DND-41 (cell line): ENCODE results near the gene SLC9A4.

ENCODE experiments used
- ATAC-seq: fragments of 200-7000 bp; cut with Tn5 transposase; 3 replicates; pipeline ENCODE4 v1.9.1; 2021; ENCODE audit warnings: low read depth; ENCODE audit not compliant: insufficient read depth
- DNase-seq: peaks from one replicate; pipeline ENCODE4 v3.0.0-alpha.2; 2020
- H2AFZ ChIP-seq: 2 replicates; pipeline ENCODE4 v1.6.0; 2012; ENCODE audit warnings: low read depth, low read length
- H3K27ac ChIP-seq: 2 replicates; pipeline ENCODE4 v1.5.1; 2012; ENCODE audit warnings: low read length, inconsistent platforms
- H3K27me3 ChIP-seq: fragments of 200-600 bp; sonication (generic); 2 replicates; pipeline ENCODE4 v1.6.0; 2012; ENCODE audit warnings: low read length, mild to moderate bottlenecking, inconsistent platforms; ENCODE audit not compliant: insufficient read depth, poor library complexity
- H3K36me3 ChIP-seq: 2 replicates; pipeline ENCODE4 v1.5.1; 2012; ENCODE audit warnings: low read length, inconsistent platforms; ENCODE audit not compliant: insufficient read depth
- H3K4me1 ChIP-seq: 2 replicates; pipeline ENCODE4 v1.5.1; 2012; ENCODE audit warnings: mild to moderate bottlenecking, low read length; ENCODE audit not compliant: insufficient read depth
- H3K4me2 ChIP-seq: 2 replicates; pipeline ENCODE4 v1.6.0; 2012; ENCODE audit warnings: mild to moderate bottlenecking, moderate library complexity, low read length, inconsistent platforms; ENCODE audit not compliant: insufficient read depth
- H3K4me3 ChIP-seq, 2 experiments: fragments of 200-600 bp in 1 of 2; shearing (Covaris generic) in 1 of 2; 2 replicates each; pipeline ENCODE4 v1.5.1; 2012 to 2016; ENCODE audit warnings: inconsistent platforms in 2 of 2, low read length in 2 of 2, mild to moderate bottlenecking in 2 of 2, low read depth in 1 of 2, moderate library complexity in 1 of 2
- H3K79me2 ChIP-seq: 2 replicates; pipeline ENCODE4 v1.6.0; 2012; ENCODE audit warnings: low read length, inconsistent platforms; ENCODE audit not compliant: insufficient read depth
- H3K9ac ChIP-seq: 2 replicates; pipeline ENCODE4 v1.6.0; 2012; ENCODE audit warnings: low read depth, mild to moderate bottlenecking, inconsistent platforms, low read length, moderate library complexity
- H3K9me3 ChIP-seq: 2 replicates; pipeline ENCODE4 v1.5.1; 2012; ENCODE audit warnings: low read length, moderate library complexity, mild to moderate bottlenecking, inconsistent platforms; ENCODE audit not compliant: insufficient read depth, severe bottlenecking
- H4K20me1 ChIP-seq: 2 replicates; pipeline ENCODE4 v1.6.0; 2012; ENCODE audit warnings: low read length; ENCODE audit not compliant: insufficient read depth
- CTCF ChIP-seq: IDR thresholded peaks from 2 replicates; pipeline ENCODE4 v1.5.1; 2012; ENCODE audit warnings: borderline replicate concordance, low read length, moderate library complexity, mild to moderate bottlenecking; ENCODE audit not compliant: poor library complexity, severe bottlenecking; ENCODE audit errors: extremely low read depth
- EZH2 ChIP-seq: IDR thresholded peaks from 3 replicates; pipeline ENCODE4 v1.6.1; 2012; ENCODE audit warnings: borderline replicate concordance, low read depth, mild to moderate bottlenecking, moderate library complexity, low read length, inconsistent platforms; ENCODE audit not compliant: severe bottlenecking

SLC9A4 gene

GRCh38 chr2:102514061-102514785 is 41.2 kb downstream of the SLC9A4 start:
- no peaks in the 10 kb centered on the region for H4K20me1 ChIP-seq
- DNase-seq (no peak), ATAC-seq (no peak)
- H3K9ac ChIP-seq: no peak overlapping the region
- no peak for TF ChIP-seq CTCF
- TF ChIP-seq EZH2: no peak
- H3K79me2 ChIP-seq: no peaks in the 10 kb centered on the region
- no peak overlapping the region for H3K4me3 ChIP-seq
- no peaks in the 10 kb centered on the region for H3K4me1 ChIP-seq
- no peaks in the 10 kb centered on the region for H3K9me3 ChIP-seq
- H2AFZ ChIP-seq: no peak overlapping the region
- H3K27me3 ChIP-seq: peaks cover 8% of the 10 kb centered on the region
- H3K4me2 ChIP-seq: no peak overlapping the region
- H3K36me3 ChIP-seq: no peaks in the 10 kb centered on the region
- no peak overlapping the region for H3K27ac ChIP-seq

- Histone ChIP-seq H3K9ac (no peak overlapping the region), H4K20me1 (no peaks in the 10 kb centered on the region), H3K4me1 (no peaks in the 10 kb centered on the region), H3K79me2 (no peaks in the 10 kb centered on the region), H3K4me2 (no peak overlapping the region), H2AFZ (no peak overlapping the region), H3K27ac (no peak overlapping the region), H3K4me3 (no peak overlapping the region), H3K36me3 (no peaks in the 10 kb centered on the region), H3K27me3 (peaks cover 2% of the 10 kb centered on the region), H3K9me3 (no peaks in the 10 kb centered on the region)
- ATAC-seq: no peak
- no peak for DNase-seq
- TF ChIP-seq EZH2 (no peak), CTCF (no peak)
These were observed 42.8 kb downstream of the SLC9A4 start for GRCh38 chr2:102515851-102516250.

GRCh38 chr2:102518170-102518569 is 45.1 kb downstream of the SLC9A4 start:
- no peak overlapping the region for H3K9ac ChIP-seq
- no peak for TF ChIP-seq EZH2
- TF ChIP-seq CTCF: no peak

GRCh38 chr2:102520009-102520408 is 47.0 kb downstream of the SLC9A4 start:
- TF ChIP-seq CTCF: peak; percentile 68
- TF ChIP-seq EZH2: no peak
- H4K20me1 ChIP-seq: no peaks in the 10 kb centered on the region
- H3K4me2 ChIP-seq: no peak overlapping the region
- H3K27ac ChIP-seq: no peak overlapping the region
- H3K4me1 ChIP-seq: no peaks in the 10 kb centered on the region
- peak; percentile 59; the same call in 2 of the 3 replicates for ATAC-seq
- no peaks in the 10 kb centered on the region for H3K79me2 ChIP-seq
- peak; percentile 15 for DNase-seq
- H2AFZ ChIP-seq: no peak overlapping the region
- no peaks in the 10 kb centered on the region for H3K27me3 ChIP-seq
- H3K4me3 ChIP-seq: no peak overlapping the region
- H3K9ac ChIP-seq: no peak overlapping the region
- H3K36me3 ChIP-seq: no peaks in the 10 kb centered on the region
- no peaks in the 10 kb centered on the region for H3K9me3 ChIP-seq

More at GRCh38 chr2:102518170-102518569, 45.1 kb downstream of the SLC9A4 start:
- no peak overlapping the region for H3K27ac ChIP-seq
- DNase-seq: no peak
- H3K27me3 ChIP-seq: no peaks in the 10 kb centered on the region
- no peaks in the 10 kb centered on the region for H3K9me3 ChIP-seq
- H3K4me2 ChIP-seq: no peak overlapping the region
- no peaks in the 10 kb centered on the region for H3K4me1 ChIP-seq
- no peaks in the 10 kb centered on the region for H3K36me3 ChIP-seq
- no peak overlapping the region for H3K4me3 ChIP-seq
- no peak overlapping the region for H2AFZ ChIP-seq
- ATAC-seq: no peak
- H3K79me2 ChIP-seq: no peaks in the 10 kb centered on the region
- H4K20me1 ChIP-seq: no peaks in the 10 kb centered on the region
